SJSA1 (cell line): ENCODE results near the gene ANKRD22. TPM values are rescaled to one million over a fixed set of nuclear protein-coding genes. Genes with fewer than 3 reads are reported as not detected.

Experiments
- DNase-seq, 2 experiments: peaks; one replicate each; pipeline ENCODE4 v3.0.0-alpha.2; 2015 to 2020; ENCODE audit warnings: low spot score in 2 of 2, low read depth in 1 of 2
- H3K27ac ChIP-seq: fragments of 250-450 bp; sonication (Bioruptor Pico); 2 replicates; pipeline ENCODE4 v1.5.1; 2020; ENCODE audit warnings: mild to moderate bottlenecking, moderate library complexity
- H3K27me3 ChIP-seq: fragments of 250-450 bp; sonication (Bioruptor Pico); replicated peaks from 2 replicates; pipeline ENCODE4 v1.5.1; 2020; ENCODE audit warnings: mild to moderate bottlenecking, moderate library complexity
- H3K36me3 ChIP-seq: fragments of 250-450 bp; sonication (Bioruptor Pico); 2 replicates; pipeline ENCODE4 v1.5.1; 2020; ENCODE audit warnings: mild to moderate bottlenecking
- H3K4me1 ChIP-seq: fragments of 250-450 bp; sonication (Bioruptor Pico); replicated peaks from 2 replicates; pipeline ENCODE4 v1.6.1; 2021; ENCODE audit warnings: mild to moderate bottlenecking
- H3K4me3 ChIP-seq: fragments of 250-450 bp; sonication (Bioruptor Pico); 2 replicates; pipeline ENCODE4 v1.5.1; 2020; ENCODE audit warnings: mild to moderate bottlenecking
- H3K9me3 ChIP-seq: fragments of 250-450 bp; sonication (Bioruptor Pico); replicated peaks from 2 replicates; pipeline ENCODE4 v1.5.1; 2020; ENCODE audit warnings: mild to moderate bottlenecking
- total RNA-seq: library from RNA; depleted of rRNA; stranded (reverse); fragments of >200 nt; shearing (Covaris generic); gene quantifications from 2 replicates; pipeline ENCODE4 v1.2.3, GENCODE V29; 2014

The ANKRD22 gene
- total RNA-seq, 1 experiment from 2014 or later, result not detected

DNA sequence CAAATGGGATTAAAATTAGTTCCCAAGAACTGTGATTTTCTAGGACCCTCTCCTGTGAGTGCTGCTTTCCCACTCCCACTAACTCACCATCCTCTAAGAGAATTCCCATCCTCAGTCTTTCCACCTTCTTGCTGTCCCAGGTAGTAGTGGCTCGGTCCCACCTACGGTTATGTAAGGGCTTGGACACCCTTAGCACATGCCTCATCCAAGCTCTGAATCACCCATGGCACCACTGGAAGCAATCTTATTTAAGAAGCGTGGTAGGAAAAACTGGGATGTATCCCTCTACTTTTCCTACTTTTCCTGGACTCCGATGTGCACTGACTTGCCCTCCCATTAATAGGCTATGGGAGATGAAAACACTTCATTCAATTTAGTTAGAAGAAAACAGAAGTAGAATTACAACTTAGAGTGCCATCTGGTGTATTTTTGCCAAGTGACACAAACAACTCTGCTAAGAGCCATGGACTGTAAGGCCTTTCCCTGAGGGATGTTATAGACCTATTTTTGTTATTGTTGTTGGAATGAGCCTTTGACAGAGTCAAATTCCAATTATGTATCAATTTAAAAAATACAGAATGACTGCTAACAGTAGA lies 13.7 kb upstream of the ANKRD22 start:
- H3K27me3 ChIP-seq, result no peaks in the 10 kb centered on the region
- no peaks in the 10 kb centered on the region for H3K36me3 ChIP-seq
- H3K4me3 ChIP-seq, result no peak overlapping the region
- H3K4me1 ChIP-seq, result no peaks in the 10 kb centered on the region
- H3K27ac ChIP-seq, result no peak overlapping the region
- DNase-seq, result no peak
- no peaks in the 10 kb centered on the region for H3K9me3 ChIP-seq

DNA sequence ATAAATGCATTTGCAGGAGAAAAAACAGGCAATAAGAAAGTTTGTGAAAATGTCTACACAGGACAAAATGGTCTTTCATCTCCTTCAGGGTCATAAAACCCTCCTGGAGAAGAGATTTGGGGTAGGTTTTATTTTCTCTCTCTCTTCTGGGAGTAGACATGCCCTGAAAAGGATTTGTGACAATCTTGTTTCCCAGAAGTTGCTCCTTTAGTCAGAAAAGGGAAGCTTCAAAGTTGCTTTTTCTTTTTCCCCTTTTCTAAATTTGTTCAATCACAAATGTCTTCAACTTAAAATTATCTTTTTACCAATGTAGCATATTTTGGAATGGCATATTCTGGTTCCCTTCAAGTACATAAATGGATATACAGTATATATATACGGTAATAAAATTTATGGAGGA lies 9.4 kb upstream of the ANKRD22 start:
- Histone ChIP-seq H3K4me1 (no peaks in the 10 kb centered on the region), H3K27ac (no peak overlapping the region), H3K27me3 (no peaks in the 10 kb centered on the region), H3K4me3 (no peak overlapping the region), H3K9me3 (no peaks in the 10 kb centered on the region), H3K36me3 (no peaks in the 10 kb centered on the region)
- no peak for DNase-seq

DNA sequence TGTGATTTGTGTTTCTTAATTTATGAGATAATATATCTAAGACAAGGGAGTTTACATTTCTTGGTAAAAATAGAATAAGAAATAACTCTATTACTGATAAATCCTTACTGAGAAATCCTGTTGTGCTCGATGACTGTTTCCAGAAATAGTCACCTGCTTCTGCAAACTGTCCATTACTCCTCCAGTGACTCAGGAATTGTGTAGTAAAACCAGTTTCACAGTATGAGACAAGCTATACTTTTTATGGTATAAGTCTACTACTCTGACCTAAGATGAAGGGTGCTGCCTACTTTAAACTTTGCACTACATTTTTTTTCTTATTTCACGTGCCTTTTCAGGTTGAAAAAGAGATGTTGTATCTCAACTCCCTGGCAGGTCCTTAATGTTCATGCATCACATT lies 6.8 kb upstream of the ANKRD22 start:
- Histone ChIP-seq H3K27ac (no peak overlapping the region), H3K4me1 (no peaks in the 10 kb centered on the region), H3K27me3 (no peaks in the 10 kb centered on the region), H3K4me3 (no peak overlapping the region), H3K9me3 (no peaks in the 10 kb centered on the region), H3K36me3 (no peaks in the 10 kb centered on the region)
- DNase-seq, result no peak

DNA sequence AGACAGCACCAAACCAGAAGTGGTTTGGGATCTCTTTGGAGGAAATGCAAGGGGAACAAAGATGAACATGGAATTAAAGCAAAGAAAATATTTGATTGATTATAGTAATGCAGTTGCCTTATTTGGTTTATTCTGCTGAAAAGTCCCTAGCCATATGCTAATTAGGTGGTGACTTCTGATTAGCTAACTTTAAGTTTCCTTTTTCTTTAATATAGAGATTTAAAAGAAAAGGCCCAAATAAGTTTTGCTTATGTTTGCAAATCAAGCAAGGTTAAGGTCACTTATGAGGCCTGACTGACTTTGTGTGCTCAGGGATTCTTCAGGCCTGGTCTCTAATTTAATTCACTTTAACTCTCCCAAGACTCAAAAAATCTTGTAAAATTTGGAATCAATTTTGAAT lies 6.2 kb upstream of the ANKRD22 start:
- Histone ChIP-seq H3K27me3 (no peaks in the 10 kb centered on the region), H3K36me3 (no peaks in the 10 kb centered on the region), H3K9me3 (no peaks in the 10 kb centered on the region), H3K4me3 (no peak overlapping the region), H3K27ac (no peak overlapping the region), H3K4me1 (no peaks in the 10 kb centered on the region)
- DNase-seq, result no peak

DNA sequence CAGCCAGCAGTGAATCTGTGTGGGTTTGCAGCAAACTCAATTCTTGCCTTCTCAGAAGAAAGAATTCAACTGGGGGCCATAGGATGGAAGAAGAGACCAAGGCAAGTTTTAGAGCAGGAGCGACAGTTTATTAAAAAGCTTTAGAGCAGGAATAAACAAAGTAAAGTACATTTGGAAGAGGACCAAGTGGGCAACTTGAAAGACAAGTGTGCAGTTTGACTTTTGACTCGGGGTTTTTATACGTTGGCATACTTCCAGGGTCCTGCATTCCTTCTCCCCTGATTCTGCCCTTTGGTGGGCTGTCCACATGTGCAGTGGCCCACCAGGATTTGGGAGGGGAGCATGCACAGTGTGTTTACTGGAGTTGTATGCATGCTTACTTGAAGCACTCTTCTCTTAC lies 3.0 kb upstream of the ANKRD22 start:
- H3K27ac ChIP-seq, result no peak overlapping the region
- H3K27me3 ChIP-seq, result no peaks in the 10 kb centered on the region
- no peaks in the 10 kb centered on the region for H3K9me3 ChIP-seq
- no peak overlapping the region for H3K4me3 ChIP-seq
- no peaks in the 10 kb centered on the region for H3K36me3 ChIP-seq
- H3K4me1 ChIP-seq, result no peaks in the 10 kb centered on the region
- no peak for DNase-seq

DNA sequence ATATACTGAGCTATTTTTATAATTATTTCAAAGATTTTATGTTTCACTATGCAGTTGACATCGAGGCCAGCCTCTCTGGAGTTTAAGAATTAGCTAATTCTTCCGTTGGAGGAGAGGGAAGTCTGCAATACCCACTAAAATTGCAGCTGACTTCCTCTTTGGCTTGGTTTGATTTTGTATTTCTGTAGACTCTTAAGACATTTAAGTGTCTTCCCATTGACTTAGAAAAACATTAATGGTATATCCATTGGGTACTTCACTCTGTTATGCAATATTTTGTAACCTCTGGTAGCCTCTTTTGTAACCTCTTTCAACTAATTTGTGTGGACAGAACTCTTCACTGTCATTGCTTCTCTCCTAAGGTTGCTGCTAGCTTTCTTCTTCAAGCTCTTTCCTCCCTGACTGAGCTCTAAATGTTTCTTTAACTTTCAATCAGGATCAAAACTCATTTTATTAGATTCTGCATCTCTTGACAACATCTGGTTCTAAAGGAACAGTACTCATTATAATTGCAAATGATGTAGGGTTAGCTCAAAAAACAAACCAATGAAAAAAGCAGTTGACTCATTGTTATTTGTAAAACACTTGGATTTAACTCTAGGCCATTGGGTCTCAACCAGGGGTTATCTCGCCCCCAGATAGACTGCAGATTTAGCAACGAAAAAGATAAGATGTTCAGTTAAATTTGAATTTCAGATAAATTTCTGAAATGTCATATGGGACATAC lies 1.7 kb upstream of the ANKRD22 start:
- Histone ChIP-seq H3K4me3 (no peak overlapping the region), H3K9me3 (no peaks in the 10 kb centered on the region), H3K36me3 (no peaks in the 10 kb centered on the region), H3K27me3 (no peaks in the 10 kb centered on the region), H3K27ac (no peak overlapping the region), H3K4me1 (peaks cover 9% of the 10 kb centered on the region; the same call in 1 of the 2 replicates)
- no peak for DNase-seq

DNA sequence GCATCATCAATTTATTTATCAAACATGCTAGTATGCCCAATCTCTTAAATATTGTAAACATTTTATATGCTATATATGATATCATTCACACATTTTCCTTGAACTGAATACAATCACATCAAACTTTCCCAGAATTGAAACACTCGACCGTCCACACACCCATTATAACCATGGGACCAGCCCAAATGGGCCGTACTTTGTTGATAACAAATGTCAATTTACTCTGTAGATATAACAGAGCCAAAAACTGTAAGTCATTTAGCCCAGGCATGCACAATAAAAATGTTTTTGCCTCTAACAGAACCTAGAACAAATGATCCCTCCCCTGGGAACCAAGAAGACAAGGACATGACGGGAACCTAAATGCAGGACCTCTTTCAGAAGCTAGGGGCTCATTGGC lies 683 bp upstream of the ANKRD22 start:
- no peaks in the 10 kb centered on the region for H3K27me3 ChIP-seq
- H3K9me3 ChIP-seq, result no peaks in the 10 kb centered on the region
- no peak overlapping the region for H3K27ac ChIP-seq
- DNase-seq, result no peak
- H3K4me3 ChIP-seq, result no peak overlapping the region
- no peaks in the 10 kb centered on the region for H3K36me3 ChIP-seq
- peaks cover 10% of the 10 kb centered on the region; the same call in 1 of the 2 replicates for H3K4me1 ChIP-seq

DNA sequence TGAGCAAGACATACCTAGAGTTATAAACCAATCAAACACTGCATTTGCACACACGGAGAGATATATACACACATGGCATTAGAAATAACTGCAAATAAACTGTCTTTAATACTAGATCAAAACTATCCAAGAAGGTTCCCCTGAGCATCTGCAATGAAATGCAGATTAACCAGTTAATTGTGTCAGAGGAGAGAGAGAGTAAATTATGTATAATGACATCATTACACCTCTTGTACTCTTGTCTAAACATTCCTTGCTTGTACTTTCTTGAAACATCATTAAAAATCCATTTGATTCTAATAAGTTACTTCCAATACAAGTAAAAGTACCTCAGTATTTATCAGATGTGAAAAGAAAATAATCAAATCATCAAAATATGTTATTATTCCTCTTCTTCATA lies 932 bp downstream of the ANKRD22 start:
- Histone ChIP-seq H3K4me1 (peaks cover 10% of the 10 kb centered on the region; the same call in 1 of the 2 replicates), H3K36me3 (no peaks in the 10 kb centered on the region), H3K4me3 (no peak overlapping the region), H3K9me3 (no peaks in the 10 kb centered on the region), H3K27ac (no peak overlapping the region), H3K27me3 (no peaks in the 10 kb centered on the region)
- no peak for DNase-seq

DNA sequence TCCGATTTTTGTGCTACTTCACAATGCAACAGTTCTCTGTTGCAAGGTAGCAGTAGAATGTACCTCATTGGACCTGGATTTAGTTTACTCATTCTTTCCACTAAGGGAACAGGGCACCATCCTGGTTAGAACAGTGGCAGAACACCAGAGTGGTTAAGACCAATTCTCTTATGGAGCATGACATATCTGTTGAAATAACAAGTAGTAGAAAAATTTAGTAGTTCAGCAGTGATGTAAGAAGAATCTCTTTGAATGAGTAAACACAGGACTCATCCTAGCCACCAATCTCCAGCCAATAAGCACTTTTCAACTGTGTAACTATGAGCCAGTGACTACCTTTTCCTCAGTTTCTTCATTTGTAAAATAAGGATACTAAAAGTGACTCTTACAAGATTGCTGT lies 2.4 kb downstream of the ANKRD22 start:
- Histone ChIP-seq H3K27ac (no peak overlapping the region), H3K4me3 (no peak overlapping the region)
- DNase-seq, result no peak

DNA sequence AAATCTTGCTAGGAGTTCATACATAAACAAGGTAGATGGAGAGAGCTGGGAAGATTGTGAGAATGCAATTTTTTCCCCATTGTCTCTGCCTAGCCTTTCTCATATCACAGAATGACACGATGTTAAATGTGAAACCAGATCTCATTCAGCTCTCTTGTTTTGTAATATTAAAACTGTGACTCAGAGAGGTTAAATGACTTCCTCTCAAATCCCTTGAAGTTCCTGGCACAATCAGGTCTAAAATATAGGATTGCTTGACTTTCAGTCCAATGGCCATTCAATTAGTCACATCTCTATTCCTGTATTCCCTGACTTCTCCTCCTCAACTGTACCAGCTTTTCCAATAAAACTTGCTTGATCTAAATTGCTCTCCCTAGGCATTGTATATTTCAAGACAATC lies 3.1 kb downstream of the ANKRD22 start:
- Histone ChIP-seq H3K9me3 (no peaks in the 10 kb centered on the region), H3K36me3 (no peaks in the 10 kb centered on the region), H3K4me3 (no peak overlapping the region), H3K4me1 (peaks cover 10% of the 10 kb centered on the region; the same call in 1 of the 2 replicates), H3K27me3 (no peaks in the 10 kb centered on the region), H3K27ac (no peak overlapping the region)
- peak in 1 of 2 experiments; percentile 25 for DNase-seq

More for the DNA sequence above, 2.4 kb downstream of the ANKRD22 start:
- H3K36me3 ChIP-seq, result no peaks in the 10 kb centered on the region
- H3K4me1 ChIP-seq, result peaks cover 10% of the 10 kb centered on the region; the same call in 1 of the 2 replicates
- H3K27me3 ChIP-seq, result no peaks in the 10 kb centered on the region
- no peaks in the 10 kb centered on the region for H3K9me3 ChIP-seq

DNA sequence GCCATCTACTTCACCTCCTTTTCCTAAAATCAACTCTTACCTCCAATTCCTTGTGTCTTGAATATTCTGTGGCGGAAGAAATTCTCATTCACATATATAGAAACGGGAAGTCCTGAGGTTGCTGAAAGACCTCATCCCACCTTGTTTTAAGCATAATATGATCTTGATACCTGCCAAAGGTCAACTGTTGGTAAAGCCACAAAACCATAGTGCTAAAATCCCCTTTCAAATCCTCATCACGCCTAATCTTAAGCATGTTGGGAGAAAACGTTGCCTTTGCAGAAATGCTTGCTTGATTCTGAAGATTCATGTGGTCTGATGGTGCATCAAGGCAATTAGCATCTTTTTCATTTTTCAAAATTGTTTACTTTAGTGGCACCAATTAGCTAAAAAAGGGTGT lies 8.5 kb downstream of the ANKRD22 start:
- Histone ChIP-seq H3K27me3 (no peaks in the 10 kb centered on the region), H3K4me3 (no peak overlapping the region), H3K27ac (no peak overlapping the region), H3K36me3 (no peaks in the 10 kb centered on the region), H3K4me1 (no peaks in the 10 kb centered on the region), H3K9me3 (no peaks in the 10 kb centered on the region)
- no peak for DNase-seq

DNA sequence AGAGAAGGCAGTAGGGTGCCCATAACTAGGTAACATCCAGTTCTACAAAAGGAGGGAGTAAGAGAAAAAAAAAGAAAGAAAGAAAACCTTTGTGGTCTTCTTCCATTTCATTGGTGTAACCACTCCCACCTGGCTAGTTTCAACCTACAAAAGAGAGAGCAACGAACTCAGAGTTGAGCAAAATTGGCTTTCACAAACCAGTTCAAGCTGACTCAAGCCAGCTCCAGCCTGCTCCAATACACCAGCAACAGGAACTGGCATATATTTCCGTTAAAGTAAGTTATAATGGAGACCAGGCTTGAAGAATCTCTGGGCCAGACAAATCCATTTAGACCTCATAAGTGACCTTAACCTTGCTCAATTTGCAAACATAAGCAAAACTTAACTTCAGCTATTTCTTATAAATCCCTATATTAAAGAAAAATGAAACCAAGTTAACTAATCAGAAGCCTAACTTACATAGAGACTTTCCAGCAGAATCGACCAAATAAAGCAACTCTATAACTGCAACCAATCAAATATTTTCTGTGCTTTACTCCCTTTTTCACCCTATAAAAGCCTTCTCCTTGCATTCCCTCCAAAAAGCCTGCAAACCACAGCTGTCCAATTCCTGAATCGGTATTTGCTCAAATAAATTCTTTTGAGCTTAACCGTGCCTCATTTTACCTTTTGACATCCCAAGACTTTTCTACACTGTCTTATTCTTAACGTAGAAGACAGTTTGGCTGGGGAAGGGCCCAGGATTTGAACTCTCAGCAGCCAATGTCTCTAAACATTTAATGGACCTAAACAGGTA lies 10.1 kb downstream of the ANKRD22 start:
- Histone ChIP-seq H3K27ac (no peak overlapping the region), H3K9me3 (no peaks in the 10 kb centered on the region), H3K27me3 (no peaks in the 10 kb centered on the region), H3K4me1 (no peaks in the 10 kb centered on the region), H3K4me3 (no peak overlapping the region), H3K36me3 (no peaks in the 10 kb centered on the region)
- DNase-seq, result no peak

DNA sequence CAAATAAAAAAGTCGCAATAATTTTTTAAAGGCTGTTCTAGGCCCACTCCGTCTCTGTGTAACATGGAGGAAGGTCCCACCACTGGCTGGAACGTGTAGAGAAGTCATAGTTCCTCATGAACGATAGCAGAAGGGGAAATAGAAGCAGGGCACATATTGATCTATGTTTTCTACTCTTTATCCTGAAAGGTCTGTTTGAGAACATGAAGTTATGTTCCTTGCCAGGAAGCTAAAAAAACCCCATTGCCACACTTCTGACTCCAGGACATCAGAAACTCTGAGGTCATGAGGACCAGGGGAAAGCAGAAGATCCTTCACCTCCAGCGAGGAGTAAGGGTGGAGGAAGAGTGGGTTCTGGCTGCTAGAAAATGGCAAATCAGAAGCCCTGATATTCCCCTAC lies 10.8 kb downstream of the ANKRD22 start:
- no peak overlapping the region for H3K4me3 ChIP-seq
- H3K36me3 ChIP-seq, result no peaks in the 10 kb centered on the region
- no peak overlapping the region for H3K27ac ChIP-seq

DNA sequence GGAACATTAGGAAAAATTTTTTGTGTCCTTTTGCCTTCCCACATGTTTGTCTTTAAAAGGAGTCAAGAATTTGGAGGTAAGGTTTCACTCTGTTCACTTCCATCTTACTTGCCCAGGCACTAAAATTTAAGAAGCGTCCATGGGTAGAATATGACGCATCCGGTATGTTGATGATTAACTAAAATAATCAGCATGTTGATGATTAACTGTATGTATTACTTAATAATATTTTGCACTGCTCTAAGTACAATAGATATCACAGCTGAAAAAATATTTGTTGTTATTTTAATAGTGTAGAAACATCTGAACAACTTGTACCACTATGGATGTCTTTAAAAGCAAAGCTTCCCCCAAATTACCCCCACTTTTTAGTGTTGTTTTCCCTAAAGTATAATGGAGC lies 11.5 kb downstream of the ANKRD22 start:
- H3K27me3 ChIP-seq, result no peaks in the 10 kb centered on the region
- H3K4me1 ChIP-seq, result no peaks in the 10 kb centered on the region
- no peak overlapping the region for H3K4me3 ChIP-seq
- no peak overlapping the region for H3K27ac ChIP-seq
- H3K9me3 ChIP-seq, result no peaks in the 10 kb centered on the region
- DNase-seq, result no peak
- H3K36me3 ChIP-seq, result no peaks in the 10 kb centered on the region

More for the DNA sequence above, 10.8 kb downstream of the ANKRD22 start:
- Histone ChIP-seq H3K27me3 (no peaks in the 10 kb centered on the region), H3K4me1 (no peaks in the 10 kb centered on the region), H3K9me3 (no peaks in the 10 kb centered on the region)
- DNase-seq, result no peak
